Activated CD4-positive, CD25-positive, alpha-beta regulatory T cell treated with anti-CD3 and anti-CD28 coated beads, Interleukin-2, amount 50 U/mL, for 24 hours (primary cell): Measurements from ENCODE around the gene ARHGEF25.
"Not testable (repeated sequence)": the region's sequence is repeated elsewhere in the genome, so short reads cannot be mapped to it uniquely, and the experiment has no call there.

Experiments used
- ATAC-seq, 2 donors: fragments of 150-1000 bp; cut with Tn5 transposase; one replicate each; pipeline ENCODE4 v1.10.0; 2021; ENCODE audit warnings: mild to moderate bottlenecking in 1 of 2, moderate library complexity in 1 of 2

The ARHGEF25 gene

GRCh38 chr12:57609781-57610553 is 1.3 kb upstream of the ARHGEF25 start:
- ATAC-seq = no peak

- peak in 1 of 2 donors; percentile 7 for ATAC-seq
These were observed 604 bp upstream of the ARHGEF25 start for GRCh38 chr12:57610554-57611107.

- ATAC-seq = no peak
These were observed 834 bp downstream of the ARHGEF25 start for GRCh38 chr12:57611827-57612710.

GRCh38 chr12:57612711-57613426 is 1.6 kb downstream of the ARHGEF25 start:
- no peak for ATAC-seq

GRCh38 chr12:57613427-57614109 is 2.3 kb downstream of the ARHGEF25 start:
- no peak for ATAC-seq

- no peak for ATAC-seq
These were observed 3.1 kb downstream of the ARHGEF25 start for GRCh38 chr12:57614178-57614947.

GRCh38 chr12:57614948-57615500 is 3.8 kb downstream of the ARHGEF25 start:
- ATAC-seq = no peak

- ATAC-seq = no peak
These were observed 4.4 kb downstream of the ARHGEF25 start for GRCh38 chr12:57615637-57616036.

- ATAC-seq = no peak
These were observed 5.3 kb downstream of the ARHGEF25 start for GRCh38 chr12:57616383-57617101.

GRCh38 chr12:57617942-57618341 is 6.7 kb downstream of the ARHGEF25 start:
- ATAC-seq = no peak

- ATAC-seq = not testable (repeated sequence)
These were observed 7.2 kb downstream of the ARHGEF25 start for GRCh38 chr12:57618431-57618830.

GRCh38 chr12:57618966-57619433 is 7.8 kb downstream of the ARHGEF25 start:
- no peak for ATAC-seq

GRCh38 chr12:57619434-57620244 is 8.4 kb downstream of the ARHGEF25 start:
- ATAC-seq = peak in 1 of 2 donors; percentile 31

GRCh38 chr12:57620245-57620935 is 9.2 kb downstream of the ARHGEF25 start:
- ATAC-seq = no peak

- ATAC-seq = peak in 1 of 2 donors; percentile 23
These were observed 9.8 kb downstream of the ARHGEF25 start for GRCh38 chr12:57620936-57621496.

- ATAC-seq = peak; percentile 68 to 78
These were observed 10.5 kb downstream of the ARHGEF25 start for GRCh38 chr12:57621497-57622292.
